Kidney capillary endothelial cell (primary cell): ENCODE results near the gene TSPAN12.
"Not testable (repeated sequence)": the region's sequence is repeated elsewhere in the genome, so short reads cannot be mapped to it uniquely, and the experiment has no call there.

ENCODE experiments used
- DNase-seq: peaks from one replicate; pipeline ENCODE4 v3.0.0-alpha.2; 2018; ENCODE audit warnings: low spot score

TSPAN12 gene, protein sequence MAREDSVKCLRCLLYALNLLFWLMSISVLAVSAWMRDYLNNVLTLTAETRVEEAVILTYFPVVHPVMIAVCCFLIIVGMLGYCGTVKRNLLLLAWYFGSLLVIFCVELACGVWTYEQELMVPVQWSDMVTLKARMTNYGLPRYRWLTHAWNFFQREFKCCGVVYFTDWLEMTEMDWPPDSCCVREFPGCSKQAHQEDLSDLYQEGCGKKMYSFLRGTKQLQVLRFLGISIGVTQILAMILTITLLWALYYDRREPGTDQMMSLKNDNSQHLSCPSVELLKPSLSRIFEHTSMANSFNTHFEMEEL

DNA sequence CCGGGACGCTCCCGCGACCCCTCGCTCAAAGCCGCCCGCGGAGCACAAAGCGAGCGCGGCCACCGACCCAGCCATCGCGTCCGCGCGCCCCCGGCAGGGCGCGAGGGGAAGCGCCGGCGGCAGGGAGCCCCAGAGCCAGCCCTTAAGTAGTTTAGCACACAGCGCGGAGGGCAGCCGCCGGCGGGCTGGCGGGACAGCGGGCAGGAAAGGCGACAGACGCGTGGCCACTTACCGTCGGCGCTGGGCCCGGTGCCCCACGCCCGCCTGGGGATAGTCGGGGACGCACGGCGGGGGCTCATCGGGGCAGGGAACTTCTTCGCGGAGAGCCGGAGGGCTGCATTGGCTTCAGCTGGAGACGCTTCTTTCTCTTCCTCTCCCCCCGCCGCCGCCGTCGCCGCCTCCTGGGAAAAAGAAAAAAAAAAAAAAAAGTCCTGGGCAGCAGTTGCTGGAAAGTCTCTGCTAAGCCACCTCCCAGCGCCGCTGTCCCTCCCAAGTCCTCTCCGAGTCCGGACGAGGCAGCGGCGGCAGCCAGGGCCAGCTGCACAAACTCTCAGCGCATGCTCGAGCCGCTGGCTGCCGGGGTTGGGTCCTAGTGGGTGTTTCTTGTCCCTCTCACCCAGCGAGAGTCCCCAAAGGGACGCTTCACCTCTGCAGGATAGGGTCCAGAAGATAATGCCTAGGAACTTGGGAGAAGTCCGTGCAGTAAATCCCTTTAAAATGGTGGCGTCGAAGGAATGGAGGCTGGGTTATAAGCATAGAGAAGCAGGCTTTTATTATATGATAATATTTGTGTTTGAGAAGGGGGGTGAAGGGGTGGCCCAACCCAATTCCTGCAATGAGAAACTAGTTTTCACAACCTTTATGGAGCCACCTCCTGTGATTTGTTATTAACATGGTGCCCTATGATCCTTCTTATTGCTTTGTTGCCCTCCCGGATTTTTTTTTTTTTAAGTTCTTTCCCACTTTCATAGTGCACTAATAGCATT is at the start of gene TSPAN12:
TSPAN12 (minus strand) TSS at position 557 of the 986 bp plus-strand sequence. CDS start 1,381 bp downstream, outside the sequence.
- peak; percentile 74 for DNase-seq

DNA sequence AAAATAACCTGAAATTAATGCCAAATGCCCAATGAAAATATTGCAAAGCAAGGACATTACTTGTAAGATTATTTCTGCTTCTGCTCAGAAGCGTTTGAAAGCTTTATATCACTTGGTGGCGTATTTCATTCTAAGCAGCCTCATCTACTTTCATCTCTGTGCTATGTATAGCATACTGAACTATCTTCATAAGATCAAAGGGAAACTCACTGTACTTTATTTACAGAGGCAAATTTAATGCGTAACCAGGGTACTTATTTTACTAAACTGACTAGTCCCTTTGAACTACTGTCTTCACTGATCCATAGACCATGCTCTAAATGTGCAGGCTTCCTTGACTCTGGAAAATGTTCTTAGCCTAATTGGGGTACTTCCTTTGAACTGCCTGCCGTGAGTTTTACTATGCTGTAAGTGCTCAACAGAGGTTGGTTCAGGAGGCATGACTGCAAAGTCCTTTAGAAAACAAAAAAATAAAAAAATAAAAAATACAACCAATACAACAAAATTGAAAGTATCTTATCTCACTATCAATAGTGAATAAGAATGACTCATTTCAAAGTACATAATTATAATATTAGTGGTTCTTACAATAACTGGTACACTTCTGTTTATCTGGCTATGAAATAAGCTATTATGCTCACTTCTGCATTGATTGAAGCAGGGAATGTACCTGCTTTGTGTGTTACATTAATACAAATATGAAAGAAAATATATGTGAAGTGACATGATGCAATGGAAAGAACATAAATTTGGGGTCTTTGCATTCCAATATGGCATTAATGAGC is 41.0 kb upstream of the TSPAN12 start:
- DNase-seq = no peak

DNA sequence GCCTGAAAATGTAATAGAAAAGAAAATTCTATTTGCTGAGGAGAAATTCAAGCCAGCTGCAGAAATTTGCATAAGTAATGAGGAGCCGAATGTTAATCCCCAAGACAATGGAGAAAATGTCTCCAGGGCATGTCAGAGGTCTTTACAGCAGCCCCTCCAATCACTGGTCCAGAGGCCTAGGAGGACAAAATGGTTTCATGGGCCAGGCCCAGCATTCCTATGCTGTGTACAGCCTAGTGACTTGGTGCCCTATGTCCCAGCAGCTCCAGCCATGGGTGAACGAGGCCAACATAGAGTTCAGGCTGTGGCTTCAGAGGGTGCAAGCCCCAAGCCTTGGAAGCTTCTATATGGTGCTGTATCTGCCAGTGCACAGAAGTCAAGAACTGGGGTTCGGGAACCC is 37.3 kb upstream of the TSPAN12 start:
- DNase-seq = not testable (repeated sequence)

DNA sequence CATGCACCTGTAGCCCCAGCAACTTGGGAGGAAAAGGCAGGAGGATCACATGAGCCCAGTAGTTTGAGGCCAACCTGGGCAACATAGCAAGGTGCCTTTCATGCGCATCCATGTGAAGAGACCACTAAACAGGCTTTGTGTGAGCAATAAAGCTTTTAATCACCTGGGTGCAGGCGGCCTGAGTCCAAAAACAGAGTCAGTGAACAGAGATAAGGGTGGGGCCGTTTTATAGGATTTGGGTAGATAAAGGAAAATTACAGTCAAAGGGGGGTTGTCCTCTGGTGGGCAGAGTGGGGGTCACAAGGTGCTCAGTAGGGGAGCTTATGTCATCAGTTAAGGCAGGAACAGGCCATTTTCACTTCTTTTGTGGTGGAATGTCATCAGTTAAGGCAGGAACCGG is 27.7 kb upstream of the TSPAN12 start:
- DNase-seq = not testable (repeated sequence)

DNA sequence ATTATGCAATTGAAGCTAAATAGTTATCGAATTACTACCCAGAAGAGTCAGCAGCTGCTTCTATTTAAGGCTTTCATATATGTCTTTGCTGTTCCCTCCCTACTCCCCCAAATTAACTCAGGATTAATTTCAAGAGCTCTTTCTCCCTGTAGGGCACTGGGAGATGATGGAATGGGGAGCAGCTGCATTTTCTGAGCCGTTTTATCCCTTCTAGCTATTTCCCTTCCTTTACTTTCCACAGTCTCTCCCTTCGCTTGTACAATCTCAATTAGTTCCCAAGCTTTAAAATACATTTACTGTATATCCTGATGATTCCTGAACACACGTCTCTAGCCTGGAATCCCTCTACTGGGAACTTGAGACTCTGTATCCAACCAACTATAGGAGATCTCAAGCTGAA is 19.8 kb upstream of the TSPAN12 start:
- no peak for DNase-seq

DNA sequence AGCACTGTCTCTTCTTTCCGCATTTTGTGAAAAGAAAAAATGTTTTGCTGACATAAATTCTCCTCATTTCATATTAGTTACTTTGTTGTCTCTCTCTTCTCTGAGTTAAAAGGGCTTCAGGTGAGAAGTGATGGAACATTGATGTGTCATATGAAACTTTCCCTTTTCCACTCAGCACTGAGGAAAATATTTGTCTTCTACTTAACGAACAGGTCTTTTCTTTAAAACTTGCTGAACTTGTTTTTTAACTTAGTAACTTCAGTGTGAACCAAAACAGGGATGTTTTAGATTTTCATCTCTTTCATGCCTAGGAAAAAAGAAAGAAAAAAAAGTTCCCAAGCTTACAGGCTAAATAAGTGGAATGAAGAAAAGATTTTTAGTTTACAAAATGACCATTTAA is 19.0 kb upstream of the TSPAN12 start:
- DNase-seq = no peak

DNA sequence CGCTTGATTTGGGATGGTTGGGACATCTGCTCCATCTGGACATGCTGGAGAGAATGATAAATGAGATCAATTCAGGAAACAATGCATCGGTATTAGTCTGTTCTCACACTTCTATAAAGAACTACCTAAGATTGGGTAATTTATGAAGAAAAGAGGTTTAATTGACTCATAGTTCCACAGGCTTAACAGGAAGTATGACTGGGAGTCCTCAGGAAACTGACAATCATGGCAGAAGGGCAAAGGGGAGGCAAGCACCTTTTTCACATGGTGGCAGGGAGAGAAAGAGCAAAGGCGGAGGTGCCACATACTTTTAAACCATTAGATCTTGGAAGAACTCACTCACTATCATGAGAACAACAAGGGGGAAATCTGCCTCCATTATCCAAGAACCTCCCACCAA is 16.8 kb upstream of the TSPAN12 start:
- DNase-seq = peak; percentile 34

DNA sequence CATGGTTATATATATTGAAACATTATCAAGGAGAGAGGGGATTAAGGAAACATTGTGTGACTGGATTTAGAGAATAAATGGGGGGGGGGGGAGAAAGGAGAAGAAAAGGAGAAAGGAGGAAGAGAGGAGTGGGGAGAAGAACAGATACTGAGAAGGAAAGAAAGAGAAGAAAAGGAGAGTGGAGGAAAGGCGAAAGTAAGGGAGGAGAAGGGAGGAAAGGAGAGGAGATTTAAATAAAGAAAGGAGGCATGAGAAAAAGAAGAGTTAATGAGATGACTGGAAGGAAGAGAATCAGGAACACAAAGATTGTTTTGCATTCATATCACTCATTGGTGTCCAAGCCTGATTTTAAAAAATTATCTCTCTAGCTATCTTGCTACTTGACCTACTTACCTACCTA is 16.1 kb upstream of the TSPAN12 start:
- DNase-seq = no peak

DNA sequence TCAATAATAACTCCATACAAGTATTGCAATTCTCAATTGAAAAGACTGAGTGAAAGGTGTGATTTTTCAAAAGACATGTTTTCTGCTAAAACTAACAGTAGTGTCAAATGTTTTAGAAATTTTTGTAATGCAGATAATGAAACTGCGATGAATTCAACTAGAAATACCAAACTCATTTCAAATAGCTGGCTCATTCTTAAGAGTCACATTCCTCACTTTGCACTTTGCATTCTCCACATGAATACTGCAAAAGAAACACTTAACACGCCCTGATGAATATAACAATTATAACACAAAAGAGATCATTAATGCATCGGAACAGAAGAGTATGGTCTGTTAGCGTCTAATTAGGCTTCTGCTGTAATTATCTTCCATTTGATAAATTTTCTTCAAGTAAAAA is 15.5 kb upstream of the TSPAN12 start:
- DNase-seq = no peak

DNA sequence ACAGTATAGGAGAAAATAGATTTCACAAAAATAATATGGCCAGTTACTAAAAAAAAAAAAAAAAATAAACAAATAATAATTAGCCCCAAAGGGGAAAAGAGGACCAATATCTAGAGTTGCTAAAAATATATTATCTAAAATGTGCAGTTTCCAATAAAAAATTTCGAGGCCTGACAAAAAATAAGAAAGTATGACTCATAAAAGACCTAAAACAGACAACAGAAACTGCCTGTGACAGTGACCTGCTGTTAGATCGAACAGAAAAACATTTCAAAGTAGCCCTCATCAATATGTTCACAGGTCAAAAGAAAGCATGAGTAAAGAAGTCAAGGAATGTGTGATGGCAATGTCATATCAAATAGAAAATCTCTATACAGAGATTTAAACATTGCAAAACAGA is 11.8 kb upstream of the TSPAN12 start:
- DNase-seq = no peak

DNA sequence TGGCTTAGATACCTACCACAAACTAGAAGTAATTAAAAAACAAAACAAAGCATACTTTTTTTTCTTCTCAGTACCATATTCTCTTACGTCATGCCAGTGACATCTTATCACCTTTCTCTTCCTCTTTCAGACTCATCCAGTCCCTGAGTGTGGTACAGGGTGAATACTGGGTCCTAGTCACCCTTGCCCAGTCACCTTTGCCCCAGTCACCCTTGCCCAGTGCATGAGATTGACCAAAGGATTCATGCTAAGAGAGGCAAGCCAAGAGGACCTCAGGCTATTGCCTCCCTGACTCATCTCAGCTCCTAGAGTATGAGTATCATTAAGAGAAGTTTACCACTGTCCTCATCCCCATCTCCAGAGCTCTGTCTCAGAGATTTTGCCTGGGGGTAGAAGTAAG is 10.0 kb upstream of the TSPAN12 start:
- DNase-seq = no peak

DNA sequence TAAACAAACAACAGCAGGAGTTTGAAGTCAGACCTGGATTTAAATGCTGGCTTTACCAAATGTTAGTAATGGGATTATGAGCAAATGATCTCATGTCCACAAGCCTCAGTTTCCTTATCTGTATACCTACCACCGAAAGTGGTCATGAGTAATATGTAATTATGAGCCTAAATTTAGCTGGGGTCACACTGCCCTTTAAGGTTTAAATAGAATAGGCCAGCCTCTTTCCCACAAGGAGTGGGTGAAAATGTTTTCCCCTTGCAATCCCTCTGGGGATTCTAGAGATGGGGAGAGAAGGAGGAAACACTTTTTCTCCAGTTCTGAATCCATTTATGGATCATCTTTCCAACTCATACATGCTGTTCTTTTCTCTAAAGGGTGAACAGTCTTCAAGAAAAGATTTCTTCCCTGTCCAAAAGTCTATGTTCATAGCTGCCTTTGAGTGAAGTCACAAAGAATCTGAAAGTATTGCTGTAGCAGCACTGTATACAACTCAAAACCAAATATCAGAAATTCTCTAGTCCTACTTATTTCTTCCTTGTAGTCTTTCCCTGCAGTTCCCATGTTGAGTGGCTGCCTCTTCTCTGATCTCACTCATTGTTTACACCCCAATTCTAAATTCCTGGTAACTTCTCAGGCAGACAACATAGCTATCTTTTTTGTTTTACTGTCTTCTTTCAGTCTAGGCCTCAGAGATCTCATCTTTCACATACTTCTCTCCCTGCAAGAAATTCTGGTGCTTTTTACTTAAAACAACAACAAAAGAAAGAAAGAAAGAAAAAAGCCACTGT is 7.4 kb upstream of the TSPAN12 start:
- no peak for DNase-seq

DNA sequence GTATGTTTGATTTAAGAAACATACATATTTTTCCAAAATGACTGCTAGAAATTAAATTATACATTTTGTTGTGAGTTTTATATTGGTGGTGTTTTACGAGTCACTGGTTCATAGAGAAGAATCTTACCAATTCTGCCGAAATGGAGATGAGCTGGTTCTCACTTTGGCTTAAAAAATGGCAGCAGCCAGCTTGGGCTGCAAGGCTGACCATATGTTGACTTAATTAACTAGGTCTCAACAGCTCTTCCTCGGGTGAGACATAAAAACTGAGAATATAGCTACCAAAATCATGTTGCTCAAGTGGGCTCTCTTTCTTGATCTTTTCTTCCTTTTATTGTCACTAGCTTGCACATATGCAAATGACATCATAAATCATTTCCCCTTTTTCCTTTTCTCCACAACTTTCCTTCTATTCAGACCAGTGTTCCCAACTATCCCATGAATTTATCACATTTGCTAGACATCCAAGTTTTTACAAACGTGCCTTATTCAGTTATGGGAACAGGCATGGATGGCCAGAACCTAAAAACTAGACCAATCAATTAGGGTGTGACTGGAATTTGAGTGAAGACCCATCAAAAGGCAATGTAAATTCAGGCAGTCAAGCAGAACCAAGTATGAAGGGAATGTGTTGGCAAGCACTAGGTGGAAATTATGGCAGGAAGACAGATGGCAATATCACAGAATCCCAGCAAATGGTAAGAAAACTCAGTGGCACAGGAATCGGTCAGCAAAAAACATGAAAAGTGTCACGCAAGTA is 6.4 kb upstream of the TSPAN12 start:
- DNase-seq = no peak

DNA sequence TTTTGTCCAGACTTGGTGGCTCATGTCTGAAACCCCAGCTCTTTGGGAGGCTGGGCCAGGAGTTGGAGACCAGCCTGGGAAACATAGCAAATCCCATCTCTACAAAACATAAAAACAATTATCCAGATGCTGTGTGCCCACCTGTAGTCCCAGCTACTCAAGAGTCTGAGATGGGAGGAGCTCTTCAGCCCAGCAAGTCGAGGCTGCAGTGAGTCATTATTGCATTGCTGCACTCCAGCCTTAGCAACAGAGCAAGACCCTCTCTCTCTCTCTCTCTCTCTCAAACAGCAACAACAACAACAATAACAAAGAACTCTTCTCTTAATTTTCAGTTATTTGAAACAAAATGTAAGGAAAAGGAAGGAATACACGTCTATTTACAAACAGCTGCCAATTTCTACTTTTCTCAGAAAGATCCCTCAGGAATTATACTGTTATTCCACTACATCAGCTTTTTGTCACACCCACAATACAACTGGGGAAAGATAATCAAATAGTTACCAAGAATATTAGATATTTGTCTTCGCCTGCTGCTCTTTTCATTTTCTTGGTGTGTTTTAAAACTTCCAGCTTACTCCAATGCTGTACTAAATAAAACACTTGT is 5.1 kb upstream of the TSPAN12 start:
- DNase-seq = no peak

DNA sequence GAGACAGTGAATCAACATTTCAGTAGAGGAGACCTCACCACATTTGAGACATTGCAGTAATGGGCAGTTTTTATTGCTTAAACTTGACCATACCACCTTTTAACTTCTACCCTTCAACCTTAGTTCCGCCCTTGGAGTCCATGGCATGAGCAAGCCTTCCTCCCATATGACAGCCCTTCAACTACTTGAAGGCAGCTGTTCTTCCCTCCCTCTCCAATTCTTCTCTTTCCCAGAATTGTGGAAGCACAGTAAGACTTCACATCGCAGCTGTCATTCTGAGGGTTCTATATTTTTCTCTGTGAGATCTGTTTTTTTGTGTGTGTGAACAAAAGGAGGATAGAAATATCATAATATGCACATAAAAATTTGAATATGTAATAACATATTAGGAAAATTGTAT is 2.2 kb upstream of the TSPAN12 start:
- no peak for DNase-seq

DNA sequence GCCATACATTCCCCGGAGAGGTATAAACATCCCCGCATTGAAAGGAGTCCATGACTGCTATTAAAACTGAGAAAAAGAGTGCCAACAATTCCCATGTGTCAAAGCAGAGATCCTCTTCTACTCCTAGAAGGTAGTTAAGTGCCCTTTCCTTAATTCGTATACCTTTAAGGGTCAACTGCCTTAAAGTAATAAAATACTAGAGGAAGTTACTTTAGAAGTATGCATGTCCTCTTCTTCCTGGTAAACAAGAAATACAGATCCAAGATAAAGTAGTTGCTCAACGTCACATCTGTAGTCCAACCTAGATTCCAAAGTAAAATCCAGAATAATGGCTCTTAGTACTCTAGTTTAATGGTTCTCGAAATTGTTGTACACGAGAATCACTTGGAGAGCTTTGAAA is 1.5 kb upstream of the TSPAN12 start:
- DNase-seq = no peak

DNA sequence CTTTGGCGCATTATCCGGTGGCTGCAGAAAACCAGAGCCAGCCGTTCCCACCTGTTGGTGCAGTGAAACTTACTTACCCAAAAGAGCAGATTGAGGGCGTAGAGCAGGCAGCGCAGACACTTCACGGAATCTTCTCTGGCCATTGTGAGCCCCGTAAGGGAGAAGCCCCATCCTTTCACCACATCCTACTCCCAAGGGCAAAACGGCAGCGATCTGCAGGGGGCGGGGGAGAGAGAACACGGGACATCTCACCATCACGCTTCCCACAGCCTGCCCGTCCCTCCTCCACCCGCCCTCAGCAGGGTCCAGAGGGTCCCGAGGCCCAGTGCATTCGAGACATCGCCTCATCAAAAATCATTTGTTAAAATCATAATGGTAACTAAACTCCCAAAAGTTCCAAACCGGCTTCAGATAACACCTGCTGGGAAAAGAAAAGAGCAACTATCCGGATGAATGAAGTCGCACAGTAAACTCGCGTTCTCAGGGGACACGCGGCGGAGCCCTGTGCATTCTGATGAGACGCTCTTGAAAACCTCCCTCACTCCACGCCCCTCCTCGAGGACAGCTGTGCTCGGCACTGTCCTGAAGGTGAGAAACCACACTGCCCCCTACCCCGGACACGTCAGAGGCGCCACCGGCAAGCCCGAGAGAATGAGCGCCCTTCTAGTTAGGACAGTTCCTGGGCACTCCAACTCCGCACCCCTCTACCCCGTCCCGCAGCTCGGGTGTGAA is 1.2 kb downstream of the TSPAN12 start:
- no peak for DNase-seq

DNA sequence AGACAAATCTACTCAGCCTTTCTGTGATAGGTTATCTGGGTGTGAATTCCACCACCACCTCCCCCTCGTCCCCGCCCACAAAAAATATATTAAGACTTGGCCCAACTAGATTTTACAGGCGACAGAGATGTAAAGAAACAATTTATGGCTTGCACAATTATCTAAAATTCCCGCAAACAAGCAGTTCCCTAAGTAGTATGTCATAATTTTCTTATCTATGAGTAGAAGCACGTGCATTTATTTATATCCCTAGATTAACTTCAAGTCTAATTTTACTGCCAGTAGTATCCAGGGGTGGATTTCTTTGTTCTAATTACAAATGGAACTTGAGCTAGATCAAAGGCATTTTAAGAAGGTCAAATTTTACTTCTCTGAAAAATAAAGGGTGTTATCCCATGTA is 1.7 kb downstream of the TSPAN12 start:
- DNase-seq = no peak

DNA sequence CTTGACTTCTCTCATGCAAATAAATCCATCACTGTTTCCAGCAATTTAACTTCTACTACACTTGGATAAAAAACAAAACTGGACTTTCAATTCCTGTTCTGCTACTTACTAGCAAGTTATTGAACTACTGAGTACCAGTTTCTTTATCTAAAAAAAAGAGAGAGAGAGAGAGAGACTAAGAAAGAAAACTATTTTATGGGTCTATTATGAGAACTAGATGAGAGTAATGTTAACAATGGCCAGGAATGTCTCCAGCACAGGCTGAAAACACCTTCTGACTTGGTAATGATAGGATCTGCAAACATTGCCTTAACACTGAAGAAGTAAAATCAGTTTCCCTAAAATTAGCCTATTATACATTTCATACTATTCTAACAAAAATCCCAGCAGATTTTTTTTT is 5.2 kb downstream of the TSPAN12 start:
- DNase-seq = no peak

DNA sequence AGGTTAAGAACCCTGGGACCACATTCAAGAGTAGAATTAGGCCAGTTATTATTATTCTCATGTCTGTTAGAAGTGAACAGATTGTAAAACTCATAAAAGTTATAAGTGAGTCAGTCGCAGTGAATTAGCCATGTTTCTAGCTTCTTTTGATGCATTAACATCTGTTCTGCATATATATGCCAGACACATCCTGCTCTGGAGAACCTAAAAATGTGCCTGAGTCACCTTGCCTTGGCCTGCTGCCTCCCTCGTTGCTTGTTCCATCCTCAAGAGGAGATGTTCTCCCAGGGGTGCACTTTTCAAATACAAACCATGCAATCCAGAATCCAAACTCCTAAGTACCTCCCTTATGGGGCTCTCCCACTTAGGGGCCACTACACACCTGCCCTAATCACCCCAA is 14.8 kb downstream of the TSPAN12 start:
- no peak for DNase-seq
